Testis (tissue), 3 donors: ENCODE results near the gene ZNF397. TPM values are rescaled to one million over a fixed set of nuclear protein-coding genes. Genes with fewer than 3 reads are reported as not detected.
"Not testable (repeated sequence)": the region's sequence is repeated elsewhere in the genome, so short reads cannot be mapped to it uniquely, and the experiment has no call there.

Experiments used
- DNase-seq: peaks from one replicate; pipeline ENCODE4 v3.0.0-alpha.2; 2019
- H3K27ac ChIP-seq, 2 donors: fragments of 200-600 bp; sonication (generic); one replicate each; pipeline ENCODE4 v1.5.1; 2019
- H3K27me3 ChIP-seq: fragments of 200-600 bp; sonication (generic); one replicate; pipeline ENCODE4 v1.5.1; 2019
- H3K36me3 ChIP-seq: fragments of 200-600 bp; sonication (generic); one replicate; pipeline ENCODE4 v1.5.1; 2017; ENCODE audit warnings: low read depth; ENCODE audit errors: missing control alignments
- H3K4me1 ChIP-seq: fragments of 200-600 bp; sonication (generic); one replicate; pipeline ENCODE4 v1.5.1; 2019
- H3K4me3 ChIP-seq, 2 donors: fragments of 200-600 bp; sonication (generic); one replicate each; pipeline ENCODE4 v1.5.1; 2017 to 2019
- H3K9me3 ChIP-seq: fragments of 200-600 bp; sonication (generic); one replicate; pipeline ENCODE4 v1.5.1; 2017
- CTCF ChIP-seq, 3 experiments: fragments of 450-650 bp in 2 of 3; fragments of 200-600 bp in 1 of 3; sonication (generic) in 1 of 3; IDR thresholded peaks; one replicate each; pipeline ENCODE4 v1.5.1; 2016 to 2019; ENCODE audit warnings: antibody characterized with exemption in 3 of 3, mild to moderate bottlenecking in 2 of 3, moderate library complexity in 1 of 3
- POLR2A ChIP-seq: fragments of 450-650 bp; IDR thresholded peaks from one replicate; pipeline ENCODE4 v1.6.1; 2017; ENCODE audit warnings: antibody characterized with exemption, mild to moderate bottlenecking, moderate library complexity
- WGBS, 2 donors: methylation state at CpG; one replicate each; pipeline ENCODE4 v1.1.5; 2018; 5-methylcytosine and 5-hydroxymethylcytosine counted together
- intact Hi-C: fragments of 100-400 bp; cut with DNase I; formaldehyde crosslinking; loops from one replicate; pipeline ENCODE4 v1.15.1; 2023; ENCODE audit warnings: low total_unique reads
- polyA plus RNA-seq: library from polyadenylated mRNA; stranded (reverse); fragments of 350-450 nt; fragmentation: Illumina TruSeq; extraction: RNeasy Lipid Tissue Mini Kit (QIAGEN cat#74804); gene quantifications from one replicate; pipeline ENCODE4 v1.2.3, GENCODE V29; 2014; ENCODE audit warnings: low read depth, low replicate concordance; ENCODE audit not compliant: insufficient read depth
- total RNA-seq, 2 donors: library from RNA; depleted of rRNA; stranded (reverse); fragments of >200 nt; gene quantifications; one replicate each; pipeline ENCODE4 v1.2.3, GENCODE V29; 2016

The ZNF397 gene
- total and polyA plus RNA-seq, 3 donors from 2014 or later: 21.6 to 36.6 (median 32.2) TPM

DNA sequence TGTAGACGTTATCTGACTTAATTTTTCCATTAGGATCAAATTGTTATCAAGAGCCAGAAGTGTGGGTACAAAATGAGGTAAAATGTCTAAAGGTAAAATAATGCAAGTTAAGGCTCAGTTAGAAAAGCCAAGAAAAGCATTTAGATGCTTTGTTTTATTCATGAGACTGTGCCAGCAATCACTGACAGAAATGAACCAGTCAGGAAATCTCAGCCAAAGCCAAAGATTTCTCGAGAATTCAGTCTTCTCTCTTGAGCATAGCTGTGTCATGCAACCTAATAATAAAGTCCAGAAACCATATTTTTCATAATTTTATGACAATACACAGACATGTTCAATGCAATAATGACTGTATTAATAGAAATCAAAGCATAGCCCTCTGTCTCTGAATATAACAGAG lies 43.5 kb upstream of the ZNF397 start:
- WGBS, 2 donors: 68 to 72% methylated on average over 2 of the region's 2 CpGs
- no peak for DNase-seq
- TF ChIP-seq POLR2A: no peak
- no peak for TF ChIP-seq CTCF (IDR thresholded peaks at IDR 0.05)
- Histone ChIP-seq H3K27me3 (no peaks in the 10 kb centered on the region), H3K4me3 (no peak overlapping the region), H3K36me3 (no peaks in the 10 kb centered on the region), H3K4me1 (no peaks in the 10 kb centered on the region), H3K9me3 (no peaks in the 10 kb centered on the region), H3K27ac (no peak overlapping the region)
- intact Hi-C loops: no loop called here

DNA sequence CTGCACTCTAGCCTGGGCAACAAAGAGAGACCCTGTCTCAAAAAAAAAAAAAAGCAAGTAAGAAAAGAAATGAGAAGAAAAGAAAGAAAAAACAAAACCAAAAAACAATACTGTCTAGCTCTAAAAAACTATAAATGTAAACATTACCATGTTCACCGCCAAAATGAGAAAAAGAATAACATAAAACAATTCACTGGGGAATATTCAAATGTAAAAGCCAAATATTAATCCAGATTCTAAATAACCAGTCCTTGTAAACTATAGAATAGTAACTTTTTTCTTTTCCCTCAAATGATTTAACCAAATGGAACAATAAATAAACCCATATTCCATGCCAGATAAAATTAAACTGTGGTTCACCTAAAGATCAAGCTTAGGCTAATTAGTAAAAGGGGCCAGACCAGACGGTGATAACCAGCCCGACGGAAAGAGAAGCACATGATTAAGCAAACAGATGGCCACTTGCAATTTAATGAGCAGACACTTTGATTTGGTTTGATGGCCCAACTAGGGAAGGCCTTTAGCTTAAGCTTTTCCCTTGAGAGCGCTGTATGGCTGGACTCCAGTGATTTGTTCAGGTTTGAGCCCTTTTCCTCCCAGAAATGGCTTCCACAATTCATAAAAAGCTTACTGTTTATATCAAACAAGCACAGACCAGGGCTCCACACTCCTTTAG lies 39.4 kb upstream of the ZNF397 start:
- DNase-seq: no peak
- TF ChIP-seq POLR2A: no peak
- Histone ChIP-seq H3K9me3 (no peaks in the 10 kb centered on the region), H3K4me1 (no peaks in the 10 kb centered on the region), H3K27ac (no peak overlapping the region), H3K4me3 (no peak overlapping the region), H3K27me3 (no peaks in the 10 kb centered on the region), H3K36me3 (no peaks in the 10 kb centered on the region)
- WGBS, 2 donors: 67 to 72% methylated on average over 5 of the region's 5 CpGs
- intact Hi-C loops: no loop called here

DNA sequence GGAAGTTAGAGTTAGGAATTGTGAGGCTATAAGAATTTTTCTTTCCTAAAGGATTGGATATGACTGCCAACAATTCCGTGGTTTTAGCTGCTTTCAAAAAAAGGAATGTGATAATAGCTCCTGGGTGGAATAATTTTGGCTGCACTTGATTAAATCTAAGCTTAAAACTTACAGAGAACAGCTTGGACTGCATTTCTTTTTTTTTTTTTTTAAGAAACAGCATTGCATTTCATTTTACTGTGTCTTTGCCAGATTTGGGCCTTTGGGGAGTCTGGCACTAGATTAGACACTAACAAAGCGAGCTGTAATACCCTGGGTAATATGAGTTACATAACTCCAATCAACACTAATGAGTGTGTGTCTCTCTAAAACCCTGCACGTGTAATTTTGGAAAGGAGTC lies 37.8 kb upstream of the ZNF397 start:
- no peaks in the 10 kb centered on the region for H3K36me3 ChIP-seq
- TF ChIP-seq POLR2A: no peak
- no peak for TF ChIP-seq CTCF (IDR thresholded peaks at IDR 0.05)
- H3K4me1 ChIP-seq: no peaks in the 10 kb centered on the region
- no peak overlapping the region for H3K4me3 ChIP-seq
- WGBS, 2 donors: 36 to 45% methylated on average over 3 of the region's 3 CpGs
- no peak overlapping the region for H3K27ac ChIP-seq
- H3K27me3 ChIP-seq: no peaks in the 10 kb centered on the region
- H3K9me3 ChIP-seq: no peaks in the 10 kb centered on the region
- DNase-seq: no peak
- intact Hi-C loops: no loop called here

DNA sequence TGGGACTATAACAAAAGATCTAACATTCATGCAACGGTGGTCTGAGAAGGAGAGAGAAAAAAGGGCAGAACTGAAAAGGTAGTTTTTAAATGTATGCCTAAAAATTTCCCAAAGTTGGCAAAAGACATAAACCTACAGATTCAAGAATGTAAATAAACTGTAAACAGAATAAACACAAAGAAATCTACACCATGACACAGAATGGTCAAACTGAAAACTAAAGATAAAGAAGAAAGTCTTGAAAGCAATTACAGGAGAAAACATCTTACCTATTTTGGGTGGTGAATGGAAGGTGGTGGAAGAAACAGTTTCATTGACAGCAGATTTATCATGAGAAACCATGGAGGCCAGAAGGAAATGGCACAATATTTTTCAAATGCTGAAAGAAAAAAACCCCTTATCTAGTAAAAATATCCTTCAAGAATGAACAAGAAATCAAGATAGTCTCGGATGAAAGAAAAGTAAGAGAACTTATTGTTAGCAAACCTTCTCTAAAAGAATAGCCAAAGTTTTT lies 35.6 kb upstream of the ZNF397 start:
- intact Hi-C loops: no loop called here
- no peak overlapping the region for H3K27ac ChIP-seq
- no peaks in the 10 kb centered on the region for H3K36me3 ChIP-seq
- no peak overlapping the region for H3K4me3 ChIP-seq
- no peaks in the 10 kb centered on the region for H3K27me3 ChIP-seq
- H3K9me3 ChIP-seq: no peaks in the 10 kb centered on the region
- WGBS, 2 donors: 87 to 92% methylated on average over 2 of the region's 2 CpGs
- TF ChIP-seq CTCF (IDR thresholded peaks at IDR 0.05) (no peak), POLR2A (no peak)
- no peaks in the 10 kb centered on the region for H3K4me1 ChIP-seq
- DNase-seq: no peak

DNA sequence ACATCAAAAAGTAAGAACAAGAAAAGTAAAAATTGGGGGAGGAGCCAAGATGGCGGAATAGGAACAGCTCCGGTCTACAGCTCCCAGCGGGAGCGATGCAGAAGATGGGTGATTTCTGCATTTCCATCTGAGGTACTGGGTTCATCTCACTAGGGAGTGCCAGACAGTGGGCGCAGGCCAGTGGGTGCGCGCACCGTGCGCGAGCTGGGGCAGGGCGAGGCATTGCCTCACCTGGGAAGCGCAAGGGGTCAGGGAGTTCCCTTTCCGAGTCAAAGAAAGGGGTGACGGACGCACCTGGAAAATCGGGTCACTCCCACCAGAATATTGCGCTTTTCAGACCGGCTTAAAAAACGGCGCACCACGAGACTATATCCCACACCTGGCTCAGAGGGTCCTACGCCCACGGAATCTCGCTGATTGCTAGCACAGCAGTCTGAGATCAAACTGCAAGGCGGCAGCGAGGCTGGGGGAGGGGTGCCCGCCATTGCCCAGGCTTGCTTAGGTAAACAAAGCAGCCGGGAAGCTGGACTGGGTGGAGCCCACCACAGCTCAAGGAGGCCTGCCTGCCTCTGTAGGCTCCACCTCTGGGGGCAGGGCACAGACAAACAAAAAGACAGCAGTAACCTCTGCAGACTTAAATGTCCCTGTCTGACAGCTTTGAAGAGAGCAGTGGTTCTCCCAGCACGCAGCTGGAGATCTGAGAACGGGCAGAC lies 34.9 kb upstream of the ZNF397 start:
- H3K4me3 ChIP-seq, H3K27me3 ChIP-seq, DNase-seq, H3K4me1 ChIP-seq, H3K9me3 ChIP-seq, H3K27ac ChIP-seq, intact Hi-C loops, H3K36me3 ChIP-seq: not testable (repeated sequence)
- 88 to 91% methylated on average over 14 to 20 of the region's 30 CpGs for WGBS, 2 donors
